ENCODE data around the gene CCDC68. TPM values are rescaled to one million over a fixed set of nuclear protein-coding genes. Genes with fewer than 3 reads are reported as not detected.

CCDC68 gene
- total RNA-seq, 2 experiments from 2014 or later = not detected

DNA sequence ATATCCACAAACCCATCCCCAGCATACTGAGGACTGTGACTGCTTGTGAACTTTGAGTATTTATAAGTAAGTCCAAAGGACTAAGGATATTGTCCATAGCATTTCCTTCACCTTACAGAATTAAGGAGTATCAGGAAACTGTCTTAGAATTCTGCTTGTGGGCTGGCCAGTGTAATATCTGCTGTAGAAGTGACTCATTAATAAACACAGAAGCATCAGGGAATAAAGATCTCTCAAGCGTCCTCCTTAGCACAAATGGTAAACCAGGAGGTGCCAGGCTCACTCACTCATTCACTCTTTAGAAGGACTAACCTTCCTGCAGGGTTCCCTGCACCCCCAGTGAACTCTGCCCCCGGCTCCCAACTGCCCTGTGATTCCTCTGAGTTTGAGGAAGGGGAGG is 31.0 kb downstream of the CCDC68 start:
- no peak for DNase-seq
- TF ChIP-seq, protein P1, sequence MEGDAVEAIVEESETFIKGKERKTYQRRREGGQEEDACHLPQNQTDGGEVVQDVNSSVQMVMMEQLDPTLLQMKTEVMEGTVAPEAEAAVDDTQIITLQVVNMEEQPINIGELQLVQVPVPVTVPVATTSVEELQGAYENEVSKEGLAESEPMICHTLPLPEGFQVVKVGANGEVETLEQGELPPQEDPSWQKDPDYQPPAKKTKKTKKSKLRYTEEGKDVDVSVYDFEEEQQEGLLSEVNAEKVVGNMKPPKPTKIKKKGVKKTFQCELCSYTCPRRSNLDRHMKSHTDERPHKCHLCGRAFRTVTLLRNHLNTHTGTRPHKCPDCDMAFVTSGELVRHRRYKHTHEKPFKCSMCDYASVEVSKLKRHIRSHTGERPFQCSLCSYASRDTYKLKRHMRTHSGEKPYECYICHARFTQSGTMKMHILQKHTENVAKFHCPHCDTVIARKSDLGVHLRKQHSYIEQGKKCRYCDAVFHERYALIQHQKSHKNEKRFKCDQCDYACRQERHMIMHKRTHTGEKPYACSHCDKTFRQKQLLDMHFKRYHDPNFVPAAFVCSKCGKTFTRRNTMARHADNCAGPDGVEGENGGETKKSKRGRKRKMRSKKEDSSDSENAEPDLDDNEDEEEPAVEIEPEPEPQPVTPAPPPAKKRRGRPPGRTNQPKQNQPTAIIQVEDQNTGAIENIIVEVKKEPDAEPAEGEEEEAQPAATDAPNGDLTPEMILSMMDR (IDR thresholded peaks at IDR 0.05) = no peak
- ChIA-PET CTCF (no interaction called here), POLR2A (no interaction called here)
- Mint-ChIP-seq H3K4me1 (ENCODE audit: low read depth) (no peaks in the 10 kb centered on the region), H3K9me3 (no peaks in the 10 kb centered on the region), H3K27ac (no peak overlapping the region), H3K27me3 (no peaks in the 10 kb centered on the region), H3K36me3 (ENCODE audit: low read depth) (no peaks in the 10 kb centered on the region), H3K4me3 (no peak overlapping the region)
- intact Hi-C loops (cut with micrococcal nuclease) = no loop called here
- ATAC-seq = no peak

DNA sequence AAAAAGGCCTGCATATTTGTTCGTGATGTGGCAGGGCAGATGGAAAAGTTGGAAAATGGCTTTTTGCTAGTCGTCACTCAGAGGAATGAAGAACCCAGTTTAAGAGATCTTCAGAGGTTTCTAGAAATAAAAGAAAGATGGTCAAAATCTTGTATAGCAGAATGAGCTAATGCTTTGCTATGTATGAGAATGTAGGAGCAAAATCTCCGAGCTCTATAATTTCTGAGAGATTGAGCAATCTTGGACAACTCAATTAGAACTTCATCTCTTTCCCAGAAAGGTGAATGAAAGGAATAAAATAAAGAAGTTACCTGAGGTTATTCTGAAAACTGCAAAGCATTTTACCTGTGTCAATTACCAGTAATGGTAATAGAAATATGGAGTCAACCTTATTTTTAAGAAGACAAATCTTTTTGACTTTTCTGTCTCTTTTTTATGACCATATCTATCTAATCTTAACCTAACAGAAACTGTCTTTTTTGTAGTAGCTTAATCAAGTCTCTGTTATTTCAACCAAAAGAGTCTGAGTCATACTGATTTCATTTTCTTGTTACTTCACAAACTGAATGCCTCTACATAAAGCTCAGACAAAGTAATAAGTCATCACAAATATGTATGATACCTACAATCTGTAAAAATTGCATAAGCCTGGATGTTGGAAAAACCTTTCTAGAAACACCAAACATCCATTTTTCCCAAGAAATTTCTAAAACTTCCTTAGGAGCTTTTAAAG is 32.5 kb downstream of the CCDC68 start:
- no peaks in the 10 kb centered on the region for H3K27me3 Mint-ChIP-seq
- no peak overlapping the region for H3K4me3 Mint-ChIP-seq
- ATAC-seq = no peak
- POLR2A ChIA-PET = no interaction called here
- H3K27ac Mint-ChIP-seq = no peak overlapping the region
- H3K4me1 Mint-ChIP-seq (ENCODE audit: low read depth) = no peaks in the 10 kb centered on the region
- TF ChIP-seq, protein P1 (IDR thresholded peaks at IDR 0.05) = no peak
- CTCF ChIA-PET = no interaction called here
- H3K9me3 Mint-ChIP-seq = no peaks in the 10 kb centered on the region
- H3K36me3 Mint-ChIP-seq (ENCODE audit: low read depth) = no peaks in the 10 kb centered on the region
- intact Hi-C loops (cut with micrococcal nuclease) = no loop called here
- no peak for DNase-seq

DNA sequence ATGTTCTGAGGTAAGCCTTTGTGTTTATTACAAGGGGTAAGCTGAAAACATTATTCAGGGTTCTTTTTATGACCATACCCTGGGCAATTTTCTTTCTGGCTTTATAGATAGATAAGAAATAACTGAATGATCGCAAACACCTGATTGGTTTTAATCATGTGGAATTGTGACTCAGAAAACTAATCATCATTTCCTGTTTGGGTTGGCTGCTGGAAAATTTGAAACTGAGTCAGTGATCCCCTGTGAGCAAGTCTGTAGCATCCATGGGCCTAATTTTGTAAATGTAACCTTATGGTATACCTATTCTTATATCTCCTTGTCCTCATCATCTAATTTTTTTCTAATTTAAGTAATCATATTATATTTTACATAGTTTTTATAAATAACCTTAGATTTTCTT is 34.3 kb downstream of the CCDC68 start:
- CTCF ChIA-PET = no interaction called here
- no peak overlapping the region for H3K4me3 Mint-ChIP-seq
- no peaks in the 10 kb centered on the region for H3K4me1 Mint-ChIP-seq (ENCODE audit: low read depth)
- H3K9me3 Mint-ChIP-seq = no peaks in the 10 kb centered on the region
- DNase-seq = no peak
- POLR2A ChIA-PET = no interaction called here
- TF ChIP-seq, protein P1 (IDR thresholded peaks at IDR 0.05) = no peak
- no peak overlapping the region for H3K27ac Mint-ChIP-seq
- ATAC-seq = no peak
- intact Hi-C loops (cut with micrococcal nuclease) = no loop called here
- no peaks in the 10 kb centered on the region for H3K36me3 Mint-ChIP-seq (ENCODE audit: low read depth)
- H3K27me3 Mint-ChIP-seq = no peaks in the 10 kb centered on the region

DNA sequence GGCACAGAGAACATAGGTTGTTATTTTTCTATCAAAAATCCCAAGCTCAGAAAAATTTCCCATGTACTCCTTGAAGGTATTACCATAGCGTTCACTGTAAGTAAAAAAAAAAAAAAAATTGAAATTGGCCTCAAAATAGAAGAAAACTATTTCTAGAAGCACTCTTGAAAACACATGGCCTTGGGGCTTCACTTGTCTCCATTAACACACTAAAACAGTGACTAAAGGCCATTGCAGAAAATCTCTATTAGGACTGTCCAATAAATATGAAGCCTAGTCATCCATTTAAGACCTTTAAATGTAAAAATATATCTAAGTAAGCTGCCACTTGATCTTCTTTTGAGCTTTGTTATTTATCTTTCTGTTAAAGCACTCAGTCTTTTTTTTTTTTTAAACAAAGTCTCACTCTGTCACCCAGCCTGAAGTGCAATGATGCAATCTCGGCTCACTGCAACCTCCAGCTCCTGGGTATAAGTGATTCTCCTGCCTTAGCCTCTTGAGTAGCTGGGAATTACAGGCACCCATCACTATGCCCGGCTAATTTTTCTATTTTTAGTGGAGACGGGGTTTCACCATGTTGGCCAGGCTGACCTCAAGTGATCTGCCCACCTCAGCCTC is 35.8 kb downstream of the CCDC68 start:
- DNase-seq = no peak
- no peaks in the 10 kb centered on the region for H3K4me1 Mint-ChIP-seq (ENCODE audit: low read depth)
- ChIA-PET POLR2A (no interaction called here), CTCF (interaction anchor here (1.0 kb wide), 1 partner anchor 60 kb away, joined by 4 read pairs; no protein-coding TSS in a partner anchor)
- no peaks in the 10 kb centered on the region for H3K9me3 Mint-ChIP-seq
- H3K4me3 Mint-ChIP-seq = no peak overlapping the region
- peaks cover 2% of the 10 kb centered on the region for H3K27me3 Mint-ChIP-seq
- no peaks in the 10 kb centered on the region for H3K36me3 Mint-ChIP-seq (ENCODE audit: low read depth)
- TF ChIP-seq, protein P1 (IDR thresholded peaks at IDR 0.05) = no peak
- intact Hi-C loops (cut with micrococcal nuclease) = no loop called here
- H3K27ac Mint-ChIP-seq = no peak overlapping the region
- no peak for ATAC-seq

DNA sequence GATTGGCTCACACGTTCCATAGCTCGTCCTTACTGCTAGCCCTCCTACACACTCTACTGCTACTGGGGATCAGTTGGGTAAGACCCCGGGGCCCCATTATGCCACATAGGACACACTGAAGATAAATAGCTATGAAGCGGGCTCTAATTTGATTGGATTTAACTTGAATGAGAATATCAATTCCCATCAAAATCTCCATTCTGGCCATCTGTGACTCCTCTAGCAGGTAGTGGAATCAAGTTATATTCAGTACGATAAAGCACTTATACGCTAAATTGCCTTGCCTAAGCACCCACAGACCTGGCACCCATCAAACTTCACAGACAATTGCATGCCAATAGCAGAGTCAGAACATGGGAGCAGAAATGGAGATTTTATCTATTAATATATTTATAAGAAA is 39.8 kb downstream of the CCDC68 start:
- ATAC-seq = no peak
- CTCF ChIA-PET = no interaction called here
- intact Hi-C loops (cut with micrococcal nuclease) = no loop called here
- Mint-ChIP-seq H3K4me1 (ENCODE audit: low read depth) (no peaks in the 10 kb centered on the region), H3K9me3 (no peaks in the 10 kb centered on the region), H3K36me3 (ENCODE audit: low read depth) (no peaks in the 10 kb centered on the region), H3K4me3 (no peak overlapping the region), H3K27me3 (peaks cover 2% of the 10 kb centered on the region), H3K27ac (no peak overlapping the region)
- DNase-seq = no peak
- TF ChIP-seq, protein P1 (IDR thresholded peaks at IDR 0.05) = no peak
- POLR2A ChIA-PET = interaction anchor here (0.5 kb wide), 1 partner anchor 17 kb away, joined by 3 read pairs; no protein-coding TSS in a partner anchor
